Fibroblast of villous mesenchyme (primary cell): ENCODE results near the gene CHD9. TPM values are rescaled to one million over a fixed set of nuclear protein-coding genes. Genes with fewer than 3 reads are reported as not detected.

Source experiments
- DNase-seq: peaks from one replicate; pipeline ENCODE4 v3.0.0-alpha.2; 2010; ENCODE audit warnings: low read depth
- H3K4me3 ChIP-seq: 2 replicates; pipeline ENCODE4 v1.5.1; 2011; ENCODE audit warnings: low read depth, mild to moderate bottlenecking, low read length
- CTCF ChIP-seq: IDR thresholded peaks from 2 replicates; pipeline ENCODE4 v1.5.1; 2012; ENCODE audit warnings: low read depth, mild to moderate bottlenecking, low read length; ENCODE audit not compliant: insufficient read depth
- total RNA-seq: library from RNA; depleted of rRNA; stranded (reverse); fragments of >200 nt; gene quantifications from 2 replicates; pipeline ENCODE4 v1.2.3, GENCODE V29; 2012

The CHD9 gene
- total RNA-seq, 1 donor = 102 TPM

GRCh38 chr16:53153130-53153529 lies 98.3 kb downstream of the CHD9 start:
- TF ChIP-seq CTCF = no peak
- DNase-seq = no peak
- H3K4me3 ChIP-seq = no peak overlapping the region

- no peak for DNase-seq
- no peak overlapping the region for H3K4me3 ChIP-seq
Observed at GRCh38 chr16:53154513-53154912, 99.7 kb downstream of the CHD9 start.

GRCh38 chr16:53156516-53156915 lies 101.7 kb downstream of the CHD9 start:
- TF ChIP-seq CTCF = no peak
- no peak for DNase-seq
- no peak overlapping the region for H3K4me3 ChIP-seq

More at GRCh38 chr16:53154513-53154912, 99.7 kb downstream of the CHD9 start:
- no peak for TF ChIP-seq CTCF

- peak; percentile 71 for TF ChIP-seq CTCF
- DNase-seq = peak; percentile 77
- H3K4me3 ChIP-seq = no peak overlapping the region
Observed at GRCh38 chr16:53159781-53160436, 105.1 kb downstream of the CHD9 start.

GRCh38 chr16:53166099-53166498 lies 111.3 kb downstream of the CHD9 start:
- TF ChIP-seq CTCF = no peak
- no peak for DNase-seq
- H3K4me3 ChIP-seq = no peak overlapping the region

- no peak for TF ChIP-seq CTCF
- no peak for DNase-seq
- H3K4me3 ChIP-seq = no peak overlapping the region
Observed at GRCh38 chr16:53168744-53169143, 114.0 kb downstream of the CHD9 start.

- no peak for TF ChIP-seq CTCF
- DNase-seq = no peak
- H3K4me3 ChIP-seq = no peak overlapping the region
Observed at GRCh38 chr16:53172517-53172916, 117.7 kb downstream of the CHD9 start.
